OCI-LY7 (cell line): Measurements from ENCODE around the gene LRRC28. TPM values are rescaled to one million over a fixed set of nuclear protein-coding genes. Genes with fewer than 3 reads are reported as not detected.
A peak's percentile ranks its signal among the peaks of the same experiment; 100 is the strongest.

Experiments used
- BruUV-seq: library from RNA; stranded (reverse); fragments of 400-500 nt; replicated peaks from 2 replicates; lab custom pipeline; 2021; lab: Mats Ljungman, UMichigan
- CTCF ChIA-PET: fragments of 300-600 bp; sonication (Branson Sonifier 250); formaldehyde crosslinking; loops from one replicate; lab custom pipeline; 2022; ENCODE audit warnings: antibody characterized with exemption; ENCODE audit not compliant: unreplicated experiment; lab: Charles Lee
- POLR2A ChIA-PET: fragments of 300-600 bp; sonication (Branson Sonifier 250); formaldehyde crosslinking; loops from one replicate; lab custom pipeline; 2022; ENCODE audit warnings: antibody characterized with exemption; lab: Charles Lee
- DNase-seq: peaks from one replicate; pipeline ENCODE4 v3.0.0-alpha.2; 2015; ENCODE audit warnings: low spot score
- H2AFZ ChIP-seq: fragments of 200-600 bp; sonication (generic), shearing (Covaris generic); 2 replicates; pipeline ENCODE4 v1.6.1; 2014; ENCODE audit warnings: mild to moderate bottlenecking, antibody characterized with exemption, low read length, moderate library complexity
- H3K27ac ChIP-seq: fragments of 200-600 bp; sonication (generic); 2 replicates; pipeline ENCODE4 v1.5.1; 2014; ENCODE audit warnings: mixed run types, low read depth, mild to moderate bottlenecking, moderate library complexity, low read length, inconsistent platforms; ENCODE audit not compliant: poor library complexity, severe bottlenecking
- H3K36me3 ChIP-seq: fragments of 200-600 bp; sonication (generic); 2 replicates; pipeline ENCODE4 v1.6.1; 2014; ENCODE audit warnings: mild to moderate bottlenecking, antibody characterized with exemption, low read length, moderate library complexity, mixed read lengths; ENCODE audit not compliant: insufficient read depth
- H3K4me1 ChIP-seq: fragments of 200-600 bp; sonication (generic); 2 replicates; pipeline ENCODE4 v1.5.1; 2014; ENCODE audit warnings: mild to moderate bottlenecking, low read length; ENCODE audit not compliant: insufficient read depth, poor library complexity, severe bottlenecking
- H3K4me2 ChIP-seq: fragments of 200-600 bp; sonication (generic); 2 replicates; pipeline ENCODE4 v1.6.1; 2014; ENCODE audit warnings: mild to moderate bottlenecking, low read length
- H3K4me3 ChIP-seq: fragments of 200-600 bp; sonication (generic); 2 replicates; pipeline ENCODE4 v1.5.1; 2014; ENCODE audit warnings: mild to moderate bottlenecking, low read depth, low read length; ENCODE audit not compliant: poor library complexity, severe bottlenecking
- H3K79me2 ChIP-seq: fragments of 200-600 bp; sonication (generic); 2 replicates; pipeline ENCODE4 v1.6.1; 2016; ENCODE audit warnings: low read depth, mild to moderate bottlenecking, low read length, moderate library complexity, mixed read lengths; ENCODE audit not compliant: insufficient read depth
- H3K9me2 ChIP-seq: fragments of 200-600 bp; sonication (generic); 2 replicates; pipeline ENCODE4 v1.6.1; 2016; ENCODE audit warnings: mild to moderate bottlenecking, low read length, mixed read lengths; ENCODE audit not compliant: insufficient read depth
- H3K9me3 ChIP-seq: fragments of 200-600 bp; sonication (generic); 2 replicates; pipeline ENCODE4 v1.6.1; 2014; ENCODE audit warnings: mild to moderate bottlenecking, mixed run types, low read length, mixed read lengths
- H4K20me1 ChIP-seq: fragments of 200-600 bp; sonication (generic); 2 replicates; pipeline ENCODE4 v1.6.1; 2014; ENCODE audit warnings: mild to moderate bottlenecking, antibody characterized with exemption, low read length, moderate library complexity, mixed read lengths; ENCODE audit not compliant: insufficient read depth
- CTCF ChIP-seq: fragments of 200-600 bp; sonication (generic); conservative IDR thresholded peaks from 2 replicates; pipeline ENCODE4 v1.5.1; 2014; ENCODE audit warnings: mild to moderate bottlenecking, antibody characterized with exemption, low read length, moderate library complexity, mixed read lengths
- EZH2phosphoT487 ChIP-seq: fragments of 200-600 bp; sonication (generic); IDR thresholded peaks from 2 replicates; pipeline ENCODE4 v1.6.1; 2018; ENCODE audit warnings: low read depth, borderline replicate concordance, mild to moderate bottlenecking, mixed run types, antibody characterized with exemption, low read length, moderate library complexity, mixed read lengths
- intact Hi-C: fragments of 100-400 bp; cut with micrococcal nuclease; formaldehyde crosslinking; loops from one replicate; pipeline ENCODE4 v1.10.0; 2022; ENCODE audit not compliant: unreplicated experiment
- total RNA-seq, 2 experiments: library from RNA; depleted of rRNA in 1 of 2; stranded (reverse); fragments of >200 nt in 1 of 2; shearing (Covaris generic) in 1 of 2; gene quantifications; 2 replicates each; pipeline ENCODE4 v1.2.3, GENCODE V29; 2014 to 2022

The LRRC28 gene
- total RNA-seq, 2 experiments from 2014 or later = 25.7 to 30.2 TPM

GRCh38 chr15:99244306-99244705, 7.0 kb upstream of the LRRC28 start:
- Histone ChIP-seq H3K4me3 (no peak overlapping the region), H2AFZ (no peak overlapping the region), H3K9me3 (no peaks in the 10 kb centered on the region), H3K36me3 (no peaks in the 10 kb centered on the region), H3K4me2 (no peak overlapping the region), H3K27ac (no peak overlapping the region), H4K20me1 (no peaks in the 10 kb centered on the region), H3K9me2 (no peaks in the 10 kb centered on the region), H3K79me2 (no peaks in the 10 kb centered on the region), H3K4me1 (peaks cover 15% of the 10 kb centered on the region)
- intact Hi-C loops = no loop called here
- no peak for DNase-seq
- ChIA-PET CTCF (no interaction called here), POLR2A (interaction anchor here (0.9 to 1.3 kb wide), 3 partner anchors 11 to 86 kb away, joined by 3 read pairs; no protein-coding TSS in a partner anchor)
- no TSS peak for BruUV-seq
- TF ChIP-seq EZH2phosphoT487 (no peak), CTCF (no peak)

- ChIA-PET CTCF (no interaction called here), POLR2A (no interaction called here)
- H3K4me1 ChIP-seq = peaks cover 9% of the 10 kb centered on the region
- BruUV-seq = no TSS peak
- no peaks in the 10 kb centered on the region for H3K9me3 ChIP-seq
- TF ChIP-seq EZH2phosphoT487 (no peak), CTCF (no peak)
- no peaks in the 10 kb centered on the region for H3K9me2 ChIP-seq
- no peak overlapping the region; the same call in 1 of the 2 replicates for H3K4me2 ChIP-seq
- 0 out of 2 replicates have a peak overlapping the region, but pooled peaks have one; percentile 7 for H2AFZ ChIP-seq
- no peaks in the 10 kb centered on the region for H3K36me3 ChIP-seq
- peaks cover 5% of the 10 kb centered on the region; the same call in 1 of the 2 replicates for H3K79me2 ChIP-seq
- no peaks in the 10 kb centered on the region for H4K20me1 ChIP-seq
- intact Hi-C loops = no loop called here
- no peak overlapping the region for H3K4me3 ChIP-seq
- no peak for DNase-seq
- no peak overlapping the region for H3K27ac ChIP-seq
These were observed 4.2 kb upstream of the LRRC28 start for GRCh38 chr15:99247062-99247461.

GRCh38 chr15:99248000-99248715, 3.1 kb upstream of the LRRC28 start:
- intact Hi-C loops = no loop called here
- no TSS peak for BruUV-seq
- Histone ChIP-seq H3K9me2 (no peaks in the 10 kb centered on the region), H2AFZ (peak overlapping the region; percentile 64), H3K4me1 (peaks cover 20% of the 10 kb centered on the region), H3K4me3 (peak overlapping the region; percentile 97), H3K36me3 (no peaks in the 10 kb centered on the region), H3K27ac (peak overlapping the region; percentile 88), H3K79me2 (peaks cover 15% of the 10 kb centered on the region; the same call in 1 of the 2 replicates), H3K4me2 (peak overlapping the region; percentile 95), H3K9me3 (no peaks in the 10 kb centered on the region), H4K20me1 (no peaks in the 10 kb centered on the region)
- ChIA-PET POLR2A (no interaction called here), CTCF (no interaction called here)
- TF ChIP-seq CTCF (no peak), EZH2phosphoT487 (no peak)
- peak; percentile 31 for DNase-seq
